Measurements from ENCODE around the gene ABCF1.
"Not testable (repeated sequence)": the region's sequence is repeated elsewhere in the genome, so short reads cannot be mapped to it uniquely, and the experiment has no call there.

ABCF1 gene

DNA sequence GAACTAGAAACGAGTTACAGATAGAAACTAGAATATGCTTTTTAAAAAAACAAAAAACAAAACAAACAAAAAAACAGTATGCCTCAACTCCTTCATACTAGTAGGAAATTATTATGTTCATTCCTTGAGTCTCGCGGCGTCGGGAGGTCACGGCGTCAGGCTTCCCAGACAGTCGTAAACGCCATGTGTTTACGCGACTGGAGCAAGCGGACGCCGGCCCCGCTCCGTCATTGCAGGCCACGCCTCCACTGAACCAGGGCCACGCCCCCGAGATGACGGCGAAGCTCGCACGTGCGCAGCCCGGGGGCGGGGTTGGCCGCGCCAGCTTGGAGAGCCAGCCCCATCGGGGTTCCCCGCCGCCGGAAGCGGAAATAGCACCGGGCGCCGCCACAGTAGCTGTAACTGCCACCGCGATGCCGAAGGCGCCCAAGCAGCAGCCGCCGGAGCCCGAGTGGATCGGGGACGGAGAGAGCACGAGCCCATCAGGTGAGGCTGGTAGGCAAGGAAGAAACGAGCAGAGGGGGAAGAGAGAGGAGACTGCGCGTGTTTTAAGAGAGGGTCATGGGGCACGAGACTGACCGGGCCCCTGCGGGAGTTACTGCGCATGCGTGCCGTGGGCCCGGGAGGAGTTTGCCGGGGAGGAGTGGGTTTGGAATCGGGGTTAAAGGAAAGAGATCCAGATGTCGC, at the start of gene ABCF1:
Gene ABCF1, plus strand, starts transcription at position 368 of the 687 bp plus-strand sequence. Its CDS starts 46 bp downstream, at position 414.
- H3K9me3 Mint-ChIP-seq = no peaks in the 10 kb centered on the region
- H3K27me3 Mint-ChIP-seq (ENCODE audit: low read depth) = no peaks in the 10 kb centered on the region
- H3K4me3 Mint-ChIP-seq = peak within 1 kb of the TSS; percentile 99
- H3K36me3 Mint-ChIP-seq (ENCODE audit: low read depth) = peaks cover 15% of the 10 kb centered on the region
- peaks cover 48% of the 10 kb centered on the region for H3K4me1 Mint-ChIP-seq (ENCODE audit: low read depth)
- peak within 1 kb of the TSS; percentile 99 for H3K27ac Mint-ChIP-seq

DNA sequence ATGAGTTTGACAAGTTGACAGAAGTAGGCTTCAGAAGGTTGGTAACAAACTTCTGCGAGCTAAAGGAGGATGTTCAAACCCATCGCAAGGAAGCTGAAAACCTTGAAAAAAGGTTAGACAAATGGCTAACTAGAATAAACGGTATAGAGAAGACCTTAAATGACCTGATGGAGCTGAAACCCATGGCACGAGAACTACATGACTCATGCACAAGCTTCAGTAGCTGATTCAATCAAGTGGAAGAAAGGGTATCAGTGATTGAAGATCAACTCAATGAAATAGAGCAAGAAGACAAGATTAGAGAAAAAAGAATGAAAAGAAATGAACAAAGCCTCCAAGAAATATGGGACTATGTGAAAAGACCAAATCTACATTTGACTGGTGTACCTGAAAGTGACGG, 49.3 kb upstream of the ABCF1 start:
- H3K27ac Mint-ChIP-seq; H3K27me3 Mint-ChIP-seq (ENCODE audit: low read depth); H3K4me3 Mint-ChIP-seq: not testable (repeated sequence)
- peaks cover 15% of the 10 kb centered on the region for H3K4me1 Mint-ChIP-seq (ENCODE audit: low read depth)
- peaks cover 21% of the 10 kb centered on the region for H3K9me3 Mint-ChIP-seq
- H3K36me3 Mint-ChIP-seq (ENCODE audit: low read depth) = peaks cover 29% of the 10 kb centered on the region

GRCh38 chr6:30526444-30526843, 44.8 kb upstream of the ABCF1 start:
- H3K4me3 Mint-ChIP-seq; H3K27ac Mint-ChIP-seq; H3K27me3 Mint-ChIP-seq (ENCODE audit: low read depth): not testable (repeated sequence)
- peaks cover 13% of the 10 kb centered on the region for H3K9me3 Mint-ChIP-seq
- peaks cover 16% of the 10 kb centered on the region for H3K36me3 Mint-ChIP-seq (ENCODE audit: low read depth)
- H3K4me1 Mint-ChIP-seq (ENCODE audit: low read depth) = peaks cover 28% of the 10 kb centered on the region

DNA sequence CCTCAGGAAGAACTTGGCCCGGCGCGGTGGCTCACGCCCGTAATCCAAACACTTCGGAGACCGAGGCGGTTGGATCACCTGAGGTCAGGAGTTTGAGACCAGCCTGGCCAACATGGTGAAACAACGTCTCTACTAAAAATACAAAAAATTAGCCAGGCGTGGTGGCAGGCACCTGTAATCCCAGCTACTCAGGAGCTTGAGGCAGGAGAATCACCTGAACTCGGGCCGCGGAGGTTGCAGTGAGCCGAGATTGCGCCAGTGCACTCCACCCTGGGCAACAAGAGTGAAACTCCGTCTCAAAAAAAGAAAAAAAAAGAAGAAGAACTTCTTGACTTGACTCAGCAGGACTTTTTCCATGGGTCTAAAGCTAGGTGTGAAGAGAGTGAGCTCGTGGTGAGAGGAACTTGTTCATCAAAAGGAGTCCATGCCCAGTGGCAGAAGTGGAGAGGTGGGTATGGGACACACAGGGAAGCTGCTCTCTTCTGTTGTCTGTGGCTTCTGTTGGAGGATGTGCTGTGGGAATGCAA, 41.8 kb upstream of the ABCF1 start:
- peaks cover 40% of the 10 kb centered on the region for H3K4me1 Mint-ChIP-seq (ENCODE audit: low read depth)
- H3K27ac Mint-ChIP-seq = peak overlapping the region; percentile 89
- not testable (repeated sequence) for H3K9me3 Mint-ChIP-seq; H3K36me3 Mint-ChIP-seq (ENCODE audit: low read depth); H3K27me3 Mint-ChIP-seq (ENCODE audit: low read depth)
- peak overlapping the region; percentile 56 for H3K4me3 Mint-ChIP-seq

DNA sequence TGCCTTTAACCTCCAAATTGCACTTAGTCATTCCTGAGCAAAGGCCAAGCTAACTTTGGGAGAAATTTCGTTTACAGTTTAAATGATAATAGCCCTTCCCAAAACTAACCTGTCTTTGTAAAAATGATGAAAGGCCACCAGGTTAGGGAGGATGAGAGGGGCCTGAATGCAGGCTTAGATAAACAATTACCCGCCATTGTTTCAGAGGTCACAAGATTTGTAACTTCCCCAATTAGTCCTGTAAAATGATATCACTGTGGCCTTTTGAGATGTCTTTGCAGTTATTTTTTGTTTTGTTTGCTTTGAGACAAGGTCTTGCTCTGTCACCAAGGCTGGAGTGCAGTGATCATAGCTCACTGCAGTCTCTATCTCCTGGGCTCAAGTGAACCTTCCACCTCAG, 41.2 kb upstream of the ABCF1 start:
- H3K27me3 Mint-ChIP-seq (ENCODE audit: low read depth) = no peaks in the 10 kb centered on the region
- peaks cover 1% of the 10 kb centered on the region for H3K9me3 Mint-ChIP-seq
- H3K36me3 Mint-ChIP-seq (ENCODE audit: low read depth) = peaks cover 7% of the 10 kb centered on the region
- H3K4me1 Mint-ChIP-seq (ENCODE audit: low read depth) = peaks cover 40% of the 10 kb centered on the region
- peak overlapping the region; percentile 89 for H3K27ac Mint-ChIP-seq
- no peak overlapping the region for H3K4me3 Mint-ChIP-seq

DNA sequence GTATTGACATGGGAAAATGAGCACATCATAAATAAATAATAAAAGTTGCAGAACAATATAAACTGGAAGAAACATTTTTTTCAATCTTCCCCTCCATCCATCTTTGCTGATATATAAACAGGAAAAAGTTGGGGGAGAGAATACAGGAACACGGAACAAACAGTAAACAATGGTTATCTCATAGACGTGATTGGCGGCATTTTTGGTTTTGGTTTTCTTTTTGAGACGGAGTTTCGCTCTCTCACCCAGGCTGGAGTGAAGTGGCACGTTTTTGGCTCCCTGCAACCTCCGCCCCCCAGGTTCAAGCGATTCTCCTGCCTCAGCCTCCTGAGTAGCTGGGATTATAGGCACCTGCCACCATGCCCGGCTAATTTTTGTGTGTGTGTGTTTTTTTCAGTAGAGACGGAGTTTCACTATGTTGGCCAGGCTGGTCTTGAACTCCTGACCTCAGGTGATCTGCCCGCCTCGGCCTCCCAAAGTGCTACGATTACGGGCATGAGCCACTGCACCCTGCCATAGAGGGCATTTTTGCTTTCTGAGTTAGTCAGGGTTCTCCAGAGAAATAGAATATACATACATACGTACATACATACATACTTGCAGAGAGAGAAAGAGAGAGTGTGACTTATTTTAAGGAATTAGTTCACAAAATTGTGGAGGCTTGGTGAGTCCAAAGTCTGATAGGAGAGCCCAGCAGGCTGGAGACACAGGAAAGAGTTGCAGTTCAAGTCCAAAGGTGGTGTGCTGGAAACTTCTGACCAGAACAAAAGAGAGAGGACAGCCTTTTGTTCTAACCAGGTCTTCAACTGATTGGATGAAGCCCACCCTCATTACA, 37.6 kb upstream of the ABCF1 start:
- H3K27me3 Mint-ChIP-seq (ENCODE audit: low read depth) = no peaks in the 10 kb centered on the region
- H3K4me3 Mint-ChIP-seq = peak overlapping the region; percentile 40
- peak overlapping the region; percentile 67 for H3K27ac Mint-ChIP-seq
- H3K36me3 Mint-ChIP-seq (ENCODE audit: low read depth) = peaks cover 2% of the 10 kb centered on the region
- peaks cover 33% of the 10 kb centered on the region for H3K4me1 Mint-ChIP-seq (ENCODE audit: low read depth)
- no peaks in the 10 kb centered on the region for H3K9me3 Mint-ChIP-seq

GRCh38 chr6:30537931-30538330, 33.3 kb upstream of the ABCF1 start:
- Mint-ChIP-seq H3K27me3 (ENCODE audit: low read depth) (no peaks in the 10 kb centered on the region), H3K36me3 (ENCODE audit: low read depth) (no peaks in the 10 kb centered on the region), H3K4me1 (ENCODE audit: low read depth) (peaks cover 20% of the 10 kb centered on the region), H3K4me3 (no peak overlapping the region), H3K27ac (no peak overlapping the region), H3K9me3 (no peaks in the 10 kb centered on the region)

- peaks cover 28% of the 10 kb centered on the region for H3K4me1 Mint-ChIP-seq (ENCODE audit: low read depth)
- H3K27ac Mint-ChIP-seq = peak overlapping the region; percentile 78
Measured at GRCh38 chr6:30541515-30542403, 29.5 kb upstream of the ABCF1 start.

DNA sequence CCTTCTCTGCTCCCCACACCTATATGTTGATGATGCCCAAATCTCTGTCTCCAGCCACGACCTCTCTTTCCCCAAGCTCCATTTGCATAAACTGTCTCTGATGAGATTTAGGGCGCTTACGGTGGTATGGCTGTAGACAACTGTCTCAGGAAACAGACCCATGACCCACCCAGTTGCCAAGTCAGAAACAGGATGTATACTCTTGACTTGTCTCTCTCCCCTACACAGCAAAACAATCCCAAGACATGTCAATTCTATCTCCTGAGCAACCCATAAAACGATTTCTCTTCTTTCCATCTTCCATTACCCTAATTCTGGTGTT, 28.9 kb upstream of the ABCF1 start:
- H3K4me1 Mint-ChIP-seq (ENCODE audit: low read depth) = peaks cover 28% of the 10 kb centered on the region
- H3K27me3 Mint-ChIP-seq (ENCODE audit: low read depth) = no peaks in the 10 kb centered on the region
- H3K9me3 Mint-ChIP-seq = no peaks in the 10 kb centered on the region

More at GRCh38 chr6:30541515-30542403, 29.5 kb upstream of the ABCF1 start:
- Mint-ChIP-seq H3K9me3 (no peaks in the 10 kb centered on the region), H3K36me3 (ENCODE audit: low read depth) (peaks cover 11% of the 10 kb centered on the region), H3K27me3 (ENCODE audit: low read depth) (no peaks in the 10 kb centered on the region), H3K4me3 (peak overlapping the region; percentile 83)

DNA sequence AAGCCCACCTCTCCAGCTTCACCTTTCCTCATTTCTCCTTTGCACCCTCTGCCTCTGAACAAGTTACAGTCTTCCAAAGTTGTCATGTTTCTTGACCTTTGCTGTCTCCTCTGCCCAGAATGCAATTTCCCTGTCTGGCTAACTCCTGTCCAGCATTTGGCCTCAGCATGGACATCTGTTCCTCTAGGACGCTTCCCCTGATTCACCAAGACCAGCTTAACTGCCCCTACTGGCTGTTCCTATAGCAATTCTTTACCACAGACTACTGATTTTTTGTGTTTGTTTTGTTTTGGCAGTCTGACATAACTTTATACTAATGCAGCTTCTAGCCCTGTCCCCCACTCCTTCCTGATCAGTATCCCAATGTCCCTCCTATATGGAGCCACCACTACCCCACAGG, 28.3 kb upstream of the ABCF1 start:
- no peak overlapping the region for H3K27ac Mint-ChIP-seq
- peak overlapping the region; percentile 83 for H3K4me3 Mint-ChIP-seq
- peaks cover 12% of the 10 kb centered on the region for H3K36me3 Mint-ChIP-seq (ENCODE audit: low read depth)
- no peaks in the 10 kb centered on the region for H3K9me3 Mint-ChIP-seq
- peaks cover 28% of the 10 kb centered on the region for H3K4me1 Mint-ChIP-seq (ENCODE audit: low read depth)
- no peaks in the 10 kb centered on the region for H3K27me3 Mint-ChIP-seq (ENCODE audit: low read depth)

More for the DNA sequence above, 28.9 kb upstream of the ABCF1 start:
- peak overlapping the region; percentile 78 for H3K27ac Mint-ChIP-seq
- H3K36me3 Mint-ChIP-seq (ENCODE audit: low read depth) = peaks cover 12% of the 10 kb centered on the region
- peak overlapping the region; percentile 83 for H3K4me3 Mint-ChIP-seq

DNA sequence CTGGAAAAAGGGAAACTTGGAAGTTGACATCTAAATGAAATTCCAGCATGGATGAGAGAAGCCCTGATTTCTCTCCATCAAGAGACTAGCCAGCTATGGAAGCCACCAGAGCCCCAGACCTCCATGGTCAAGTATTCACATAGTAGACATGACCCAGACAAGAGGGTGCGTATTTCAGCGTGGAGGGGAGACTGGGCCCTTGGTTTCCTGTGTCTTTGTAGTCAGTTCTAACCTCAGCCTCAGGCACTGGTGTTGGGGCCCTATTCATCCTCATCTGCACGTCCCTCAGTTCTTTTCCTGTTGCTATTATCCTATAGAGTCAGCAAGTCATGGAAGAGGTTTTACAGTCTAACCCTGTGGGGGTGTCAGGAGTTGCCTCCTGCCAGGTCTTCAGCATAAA, 27.4 kb upstream of the ABCF1 start:
- peaks cover 28% of the 10 kb centered on the region for H3K4me1 Mint-ChIP-seq (ENCODE audit: low read depth)
- H3K27ac Mint-ChIP-seq = no peak overlapping the region
- H3K9me3 Mint-ChIP-seq = no peaks in the 10 kb centered on the region
- peaks cover 20% of the 10 kb centered on the region for H3K36me3 Mint-ChIP-seq (ENCODE audit: low read depth)
- no peaks in the 10 kb centered on the region for H3K27me3 Mint-ChIP-seq (ENCODE audit: low read depth)
- H3K4me3 Mint-ChIP-seq = no peak overlapping the region

DNA sequence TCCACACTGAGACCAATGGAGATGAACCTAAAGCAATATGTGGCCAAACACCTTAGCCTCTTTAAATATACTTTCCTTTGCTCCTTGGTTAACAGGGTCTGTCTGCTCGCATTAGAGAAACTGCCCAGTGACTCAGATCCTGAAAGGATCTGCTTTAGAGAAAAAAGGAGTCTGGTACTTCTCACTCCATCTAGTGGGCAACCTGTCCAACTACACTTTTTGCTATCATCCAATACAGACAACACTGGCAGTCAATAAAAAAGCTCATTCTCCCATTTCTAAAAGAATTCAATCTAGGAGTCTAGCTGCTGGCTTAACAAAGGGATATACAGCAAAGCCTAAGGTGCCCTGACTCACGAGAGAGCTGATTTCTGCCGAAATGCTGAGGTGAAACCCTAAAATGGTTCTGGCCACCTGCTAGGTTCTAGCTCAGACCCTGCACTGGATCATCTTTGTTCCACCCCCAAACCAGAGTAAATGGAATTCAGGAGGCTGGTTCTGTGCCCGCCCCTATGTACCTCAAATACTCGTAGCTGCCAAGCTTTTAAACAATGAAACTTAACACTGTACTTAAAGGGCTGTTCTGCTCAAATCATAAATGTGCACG, 26.5 kb upstream of the ABCF1 start:
- Mint-ChIP-seq H3K4me1 (ENCODE audit: low read depth) (peaks cover 28% of the 10 kb centered on the region), H3K4me3 (no peak overlapping the region), H3K27ac (no peak overlapping the region), H3K9me3 (no peaks in the 10 kb centered on the region), H3K36me3 (ENCODE audit: low read depth) (peaks cover 27% of the 10 kb centered on the region), H3K27me3 (ENCODE audit: low read depth) (no peaks in the 10 kb centered on the region)

- H3K27me3 Mint-ChIP-seq (ENCODE audit: low read depth) = no peaks in the 10 kb centered on the region
- peaks cover 19% of the 10 kb centered on the region for H3K4me1 Mint-ChIP-seq (ENCODE audit: low read depth)
- peaks cover 49% of the 10 kb centered on the region for H3K36me3 Mint-ChIP-seq (ENCODE audit: low read depth)
- H3K27ac Mint-ChIP-seq = no peak overlapping the region
- no peak overlapping the region for H3K4me3 Mint-ChIP-seq
- no peaks in the 10 kb centered on the region for H3K9me3 Mint-ChIP-seq
Measured at GRCh38 chr6:30547454-30547853, 23.8 kb upstream of the ABCF1 start.

DNA sequence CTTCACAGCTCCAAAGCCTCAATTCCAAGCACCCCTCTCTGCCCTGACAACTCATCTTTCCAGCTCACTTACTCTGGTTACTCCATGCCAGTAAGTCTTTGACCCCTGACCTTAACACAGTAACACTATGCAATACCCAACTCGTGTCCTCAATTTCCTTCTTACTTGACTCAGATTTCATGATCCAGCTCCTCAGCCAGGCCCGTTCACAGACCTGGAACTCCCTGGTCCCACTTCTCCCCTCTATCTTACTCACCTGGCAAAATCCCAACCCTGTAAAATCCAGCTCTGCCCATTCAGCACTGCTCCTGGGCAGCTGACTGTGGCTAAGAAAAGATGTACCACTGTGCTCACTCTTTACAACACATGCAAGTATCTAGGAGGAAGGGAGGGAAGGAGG, 22.9 kb upstream of the ABCF1 start:
- H3K9me3 Mint-ChIP-seq = no peaks in the 10 kb centered on the region
- peaks cover 56% of the 10 kb centered on the region for H3K36me3 Mint-ChIP-seq (ENCODE audit: low read depth)
- H3K4me3 Mint-ChIP-seq = no peak overlapping the region
- peaks cover 14% of the 10 kb centered on the region for H3K4me1 Mint-ChIP-seq (ENCODE audit: low read depth)
- H3K27me3 Mint-ChIP-seq (ENCODE audit: low read depth) = no peaks in the 10 kb centered on the region
- H3K27ac Mint-ChIP-seq = no peak overlapping the region

Data from T-helper 1 cell treated with Interleukin-12 subunit alpha and Interleukin-12 subunit beta and Interleukin-4 antibody, amounts not matched to agents 30 μg/mL and 1 μg/mL, for 36 hours (primary cell).